Neural progenitor cell (in vitro differentiated cells): ENCODE data around the gene RAB24. TPM values are rescaled to one million over a fixed set of nuclear protein-coding genes. Genes with fewer than 3 reads are reported as not detected.

Experiments used
- DNase-seq: peaks from one replicate; pipeline ENCODE4 v3.0.0-alpha.2; 2016; ENCODE audit warnings: low spot score
- H2AFZ ChIP-seq: fragments of 200-600 bp; sonication (generic); replicated peaks from 2 replicates; pipeline ENCODE4 v1.6.1; 2016; ENCODE audit warnings: antibody characterized with exemption
- H3F3A ChIP-seq: fragments of 200-600 bp; sonication (generic); 2 replicates; pipeline ENCODE4 v1.6.1; 2016; ENCODE audit warnings: antibody characterized with exemption, low read depth
- H3K27ac ChIP-seq: fragments of 200-600 bp; sonication (generic); 2 replicates; pipeline ENCODE4 v1.5.1; 2016; ENCODE audit warnings: mild to moderate bottlenecking
- H3K27me3 ChIP-seq: fragments of 200-600 bp; sonication (generic); 2 replicates; pipeline ENCODE4 v1.6.1; 2016; ENCODE audit warnings: mild to moderate bottlenecking, moderate library complexity
- H3K36me3 ChIP-seq: fragments of 200-600 bp; sonication (generic); 2 replicates; pipeline ENCODE4 v1.5.1; 2016
- H3K4me1 ChIP-seq: fragments of 200-600 bp; sonication (generic); 2 replicates; pipeline ENCODE4 v1.6.1; 2016; ENCODE audit warnings: mixed run types
- H3K4me2 ChIP-seq: fragments of 200-600 bp; sonication (generic); 2 replicates; pipeline ENCODE4 v1.6.1; 2016
- H3K4me3 ChIP-seq: fragments of 200-600 bp; sonication (generic); 2 replicates; pipeline ENCODE4 v1.5.1; 2016
- H3K79me2 ChIP-seq: fragments of 200-600 bp; sonication (generic); 2 replicates; pipeline ENCODE4 v1.6.1; 2016; ENCODE audit warnings: low read depth
- H3K9ac ChIP-seq: fragments of 200-600 bp; sonication (generic); 2 replicates; pipeline ENCODE4 v1.6.1; 2016
- H3K9me3 ChIP-seq: fragments of 200-600 bp; sonication (generic); 2 replicates; pipeline ENCODE4 v1.5.1; 2016; ENCODE audit warnings: low read depth
- H4K20me1 ChIP-seq: fragments of 200-600 bp; sonication (generic); 2 replicates; pipeline ENCODE4 v1.6.1; 2016; ENCODE audit warnings: low read depth
- H3K27ac Mint-ChIP-seq: 3 replicates; pipeline ENCODE4 v1.8.0; 2021; ENCODE audit warnings: mixed read lengths
- H3K27me3 Mint-ChIP-seq: 2 replicates; pipeline ENCODE4 v1.8.0; 2022; ENCODE audit warnings: low read depth, mild to moderate bottlenecking, inconsistent platforms, moderate library complexity, mixed read lengths; ENCODE audit not compliant: insufficient read depth
- H3K36me3 Mint-ChIP-seq: 3 replicates; pipeline ENCODE4 v1.8.0; 2021; ENCODE audit warnings: mixed read lengths
- H3K4me1 Mint-ChIP-seq: 3 replicates; pipeline ENCODE4 v1.8.0; 2021; ENCODE audit warnings: mixed read lengths
- H3K4me3 Mint-ChIP-seq: 3 replicates; pipeline ENCODE4 v1.8.0; 2021; ENCODE audit warnings: mild to moderate bottlenecking, moderate library complexity, mixed read lengths
- H3K9me3 Mint-ChIP-seq: 3 replicates; pipeline ENCODE4 v1.8.0; 2020; ENCODE audit warnings: mixed read lengths
- CTCF ChIP-seq: fragments of 200-600 bp; sonication (generic); IDR thresholded peaks from 2 replicates; pipeline ENCODE4 v1.5.1; 2017; ENCODE audit warnings: antibody characterized with exemption, mild to moderate bottlenecking
- EZH2 ChIP-seq: fragments of 200-600 bp; sonication (generic); IDR thresholded peaks from 2 replicates; pipeline ENCODE4 v1.6.1; 2017; ENCODE audit warnings: antibody characterized with exemption, mild to moderate bottlenecking, moderate library complexity
- EZH2phosphoT487 ChIP-seq: fragments of 200-600 bp; sonication (generic); IDR thresholded peaks from 2 replicates; pipeline ENCODE4 v1.6.1; 2017; ENCODE audit warnings: antibody characterized with exemption
- total RNA-seq: library from RNA; depleted of rRNA; stranded (reverse); fragments of >200 nt; gene quantifications from 2 replicates; pipeline ENCODE4 v1.2.3, GENCODE V29; 2015; ENCODE audit warnings: low replicate concordance

The RAB24 gene
- total RNA-seq, 1 donor from 2014 or later, result 4.3 TPM

GRCh38 chr5:177265395-177265794, 38.1 kb downstream of the RAB24 start:
- no peak overlapping the region for H3K4me2 ChIP-seq
- H3K4me3 Mint-ChIP-seq, result no peak overlapping the region
- H3K27ac Mint-ChIP-seq, result no peak overlapping the region
- no peak overlapping the region for H3K27ac ChIP-seq
- H3K36me3 Mint-ChIP-seq, result peaks cover 24% of the 10 kb centered on the region
- no peak for DNase-seq
- H3K9ac ChIP-seq, result no peak overlapping the region
- TF ChIP-seq CTCF (no peak), EZH2phosphoT487 (no peak), EZH2 (no peak)
- H3F3A ChIP-seq, result peaks cover 25% of the 10 kb centered on the region
- no peaks in the 10 kb centered on the region for H3K27me3 ChIP-seq
- no peaks in the 10 kb centered on the region for H3K27me3 Mint-ChIP-seq
- H3K9me3 ChIP-seq, result no peaks in the 10 kb centered on the region
- H4K20me1 ChIP-seq, result no peaks in the 10 kb centered on the region
- H2AFZ ChIP-seq, result no peak overlapping the region
- H3K4me3 ChIP-seq, result no peak overlapping the region
- H3K36me3 ChIP-seq, result peaks cover 41% of the 10 kb centered on the region
- H3K4me1 ChIP-seq, result no peaks in the 10 kb centered on the region
- no peaks in the 10 kb centered on the region for H3K4me1 Mint-ChIP-seq
- H3K9me3 Mint-ChIP-seq, result no peaks in the 10 kb centered on the region
- peaks cover 17% of the 10 kb centered on the region for H3K79me2 ChIP-seq

- no peak overlapping the region for H3K27ac Mint-ChIP-seq
- H3K27me3 ChIP-seq, result no peaks in the 10 kb centered on the region
- H4K20me1 ChIP-seq, result no peaks in the 10 kb centered on the region
- H3K27ac ChIP-seq, result no peak overlapping the region
- no peaks in the 10 kb centered on the region for H3K9me3 ChIP-seq
- DNase-seq, result no peak
- H3K4me3 ChIP-seq, result no peak overlapping the region
- H3K36me3 ChIP-seq, result peaks cover 40% of the 10 kb centered on the region
- no peaks in the 10 kb centered on the region for H3K4me1 Mint-ChIP-seq
- H3K27me3 Mint-ChIP-seq, result no peaks in the 10 kb centered on the region
- no peaks in the 10 kb centered on the region for H3K4me1 ChIP-seq
- no peak overlapping the region for H3K4me2 ChIP-seq
- peaks cover 24% of the 10 kb centered on the region for H3K36me3 Mint-ChIP-seq
- peaks cover 13% of the 10 kb centered on the region for H3K79me2 ChIP-seq
- no peak overlapping the region for H3K9ac ChIP-seq
- H3F3A ChIP-seq, result peaks cover 33% of the 10 kb centered on the region
- TF ChIP-seq EZH2phosphoT487, result no peak
- no peak for TF ChIP-seq EZH2
- no peak for TF ChIP-seq CTCF
- no peaks in the 10 kb centered on the region for H3K9me3 Mint-ChIP-seq
- H3K4me3 Mint-ChIP-seq, result no peak overlapping the region
- no peak overlapping the region for H2AFZ ChIP-seq
Observed at GRCh38 chr5:177264178-177264577, 39.3 kb downstream of the RAB24 start.

DNA sequence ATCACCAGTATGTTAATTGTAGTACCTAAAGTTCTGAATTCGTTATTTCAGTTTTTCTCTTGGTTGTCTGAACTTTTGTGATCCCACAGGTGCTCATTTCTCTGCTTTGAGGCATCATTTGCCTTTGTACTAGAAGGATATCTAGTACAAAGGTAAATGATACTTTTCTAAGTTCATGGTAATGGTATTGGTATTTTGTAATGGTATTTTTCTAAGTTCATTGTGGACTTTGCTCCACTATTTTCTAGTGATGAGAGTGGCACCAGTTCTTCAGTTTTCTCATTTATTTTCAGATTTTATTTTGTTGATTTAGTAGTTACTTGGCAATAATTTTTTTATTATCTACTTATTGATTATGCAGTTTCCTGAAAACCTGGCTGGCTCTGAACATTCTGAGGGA, 42.0 kb downstream of the RAB24 start:
- no peaks in the 10 kb centered on the region for H3K4me1 ChIP-seq
- no peak overlapping the region for H3K9ac ChIP-seq
- DNase-seq, result no peak
- no peak overlapping the region for H3K4me2 ChIP-seq
- H4K20me1 ChIP-seq, result no peaks in the 10 kb centered on the region
- no peak overlapping the region for H3K27ac Mint-ChIP-seq
- TF ChIP-seq EZH2phosphoT487 (no peak), EZH2 (no peak), CTCF (no peak)
- H3K4me1 Mint-ChIP-seq, result no peaks in the 10 kb centered on the region
- H3K36me3 ChIP-seq, result peaks cover 32% of the 10 kb centered on the region
- H3K4me3 ChIP-seq, result no peak overlapping the region
- peaks cover 14% of the 10 kb centered on the region for H3K79me2 ChIP-seq
- H3K4me3 Mint-ChIP-seq, result no peak overlapping the region
- H3K36me3 Mint-ChIP-seq, result peaks cover 28% of the 10 kb centered on the region
- H3K27me3 ChIP-seq, result no peaks in the 10 kb centered on the region
- H2AFZ ChIP-seq, result no peak overlapping the region
- no peaks in the 10 kb centered on the region for H3K27me3 Mint-ChIP-seq
- peaks cover 34% of the 10 kb centered on the region for H3F3A ChIP-seq
- no peaks in the 10 kb centered on the region for H3K9me3 Mint-ChIP-seq
- H3K9me3 ChIP-seq, result no peaks in the 10 kb centered on the region
- H3K27ac ChIP-seq, result no peak overlapping the region
